DND-41 (cell line): Measurements from ENCODE around the gene ZC3H4.

Experiments
- CTCF ChIP-seq: IDR thresholded peaks from 2 replicates; pipeline ENCODE4 v1.5.1; 2012; ENCODE audit warnings: borderline replicate concordance, low read length, moderate library complexity, mild to moderate bottlenecking; ENCODE audit not compliant: poor library complexity, severe bottlenecking; ENCODE audit errors: extremely low read depth
- EZH2 ChIP-seq: IDR thresholded peaks from 3 replicates; pipeline ENCODE4 v1.6.1; 2012; ENCODE audit warnings: borderline replicate concordance, low read depth, mild to moderate bottlenecking, moderate library complexity, low read length, inconsistent platforms; ENCODE audit not compliant: severe bottlenecking

DNA sequence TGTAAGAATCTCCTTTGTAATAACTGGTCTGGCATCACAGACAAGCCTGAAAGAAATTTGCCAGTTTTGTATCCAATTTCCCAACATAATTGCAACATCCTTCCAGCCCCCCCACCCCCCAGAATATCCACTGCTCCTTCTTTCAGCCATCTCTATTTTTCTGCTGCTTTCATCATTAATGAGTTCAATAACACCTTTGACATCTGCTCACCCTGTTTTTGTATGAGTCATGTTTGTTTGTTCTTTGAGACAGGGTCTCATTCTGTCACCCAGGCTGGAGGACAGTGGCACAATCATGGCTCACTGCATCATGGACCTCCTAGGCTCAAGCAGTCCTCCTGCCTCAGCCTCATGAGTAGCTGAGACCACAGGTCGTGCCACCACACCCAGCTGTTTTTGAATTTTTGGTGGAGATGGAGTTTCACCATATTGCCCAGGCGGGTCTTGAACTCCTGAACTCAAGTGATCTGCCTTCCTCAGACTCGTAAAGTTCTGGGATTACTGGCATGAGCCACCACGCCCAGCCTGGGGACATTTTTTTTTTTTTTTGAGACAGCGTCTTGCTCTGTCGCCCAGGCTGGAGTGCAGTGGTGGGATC, 7.0 kb upstream of the ZC3H4 start:
- TF ChIP-seq EZH2 (no peak), CTCF (no peak)
